Right ventricle myocardium superior (tissue), 1 donor: Measurements from ENCODE around the gene SEMA5A. TPM values are rescaled to one million over a fixed set of nuclear protein-coding genes. Genes with fewer than 3 reads are reported as not detected.
A peak's percentile ranks its signal among the peaks of the same experiment; 100 is the strongest.

Source experiments
- ATAC-seq: fragments of 200-7000 bp; cut with Tn5 transposase; one replicate; pipeline ENCODE4 v1.9.1; 2020; ENCODE audit warnings: mild to moderate bottlenecking; ENCODE audit not compliant: poor library complexity
- DNase-seq: peaks from one replicate; pipeline ENCODE4 v3.0.0-alpha.2; 2020
- intact Hi-C: fragments of 100-400 bp; cut with DNase I; formaldehyde crosslinking; loops from one replicate; pipeline ENCODE4 v1.11.2; 2022
- total RNA-seq: library from RNA; stranded (reverse); fragmentation: NEBNext Ultra II Directional; extraction: Animal tissue kit (Norgen Biotek cat#: 25700); gene quantifications from one replicate; pipeline ENCODE4 v1.2.1, GENCODE V29; 2021
- donor health status: DM: no; HTN: yes; CAD: no; lungs with severe emphysema.

Gene SEMA5A
- total RNA-seq, 1 donor from 2014 or later = 27.1 TPM

DNA sequence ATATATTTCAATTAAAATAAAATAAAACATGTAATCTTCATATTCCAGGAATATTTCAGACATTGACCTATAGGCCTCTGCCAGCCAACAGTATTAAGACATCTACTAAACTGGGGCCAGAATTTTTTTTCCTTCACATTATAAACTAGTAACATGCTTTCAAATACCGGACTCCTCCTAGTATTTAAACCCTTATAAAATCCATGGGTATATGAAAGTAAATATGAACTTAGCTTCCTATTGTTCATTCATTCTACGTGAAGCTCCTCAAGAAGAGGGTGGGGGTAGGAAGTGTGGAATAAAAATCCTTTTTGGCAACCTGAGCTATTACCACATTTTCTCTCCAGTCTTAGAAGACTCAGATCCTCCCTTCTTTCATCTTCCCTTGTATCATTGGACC is 16.4 kb downstream of the SEMA5A start:
- ATAC-seq (no peak), DNase-seq (no peak)
- intact Hi-C loops = no loop called here

- peak; percentile 90 for ATAC-seq
- intact Hi-C loops = no loop called here
- peak; percentile 72 for DNase-seq
Observed at GRCh38 chr5:9529041-9529480, 16.8 kb downstream of the SEMA5A start.

- ATAC-seq (no peak), DNase-seq (no peak)
- intact Hi-C loops = no loop called here
Observed at GRCh38 chr5:9524941-9525340, 20.9 kb downstream of the SEMA5A start.

- DNase-seq = no peak
- intact Hi-C loops = no loop called here
- no peak for ATAC-seq
Observed at GRCh38 chr5:9523090-9523823, 22.6 kb downstream of the SEMA5A start.

- DNase-seq (no peak), ATAC-seq (peak; percentile 48)
- intact Hi-C loops = no loop called here
Observed at GRCh38 chr5:9519537-9519936, 26.3 kb downstream of the SEMA5A start.

- intact Hi-C loops = no loop called here
- DNase-seq (no peak), ATAC-seq (no peak)
Observed at GRCh38 chr5:9516591-9516990, 29.3 kb downstream of the SEMA5A start.

DNA sequence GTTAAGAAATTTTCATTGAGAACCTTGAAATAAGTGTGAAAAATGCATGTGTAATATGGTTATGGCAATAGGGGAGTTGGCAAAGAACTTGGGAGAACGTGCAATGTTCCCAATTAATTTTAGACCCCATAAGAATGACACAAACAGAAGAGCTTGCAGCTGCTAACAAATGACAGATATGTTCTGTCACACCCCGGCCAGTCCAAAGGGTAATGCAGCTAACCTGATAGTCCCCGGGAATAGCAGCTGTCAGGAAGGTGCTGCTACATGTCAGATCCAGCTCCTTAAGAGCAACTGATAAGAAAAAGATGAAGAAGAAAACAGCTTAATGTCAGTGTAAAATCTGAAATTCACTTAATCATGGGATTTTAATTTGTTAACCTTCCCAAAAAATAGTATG is 30.4 kb downstream of the SEMA5A start:
- DNase-seq (no peak), ATAC-seq (peak; percentile 93)
- intact Hi-C loops = no loop called here

DNA sequence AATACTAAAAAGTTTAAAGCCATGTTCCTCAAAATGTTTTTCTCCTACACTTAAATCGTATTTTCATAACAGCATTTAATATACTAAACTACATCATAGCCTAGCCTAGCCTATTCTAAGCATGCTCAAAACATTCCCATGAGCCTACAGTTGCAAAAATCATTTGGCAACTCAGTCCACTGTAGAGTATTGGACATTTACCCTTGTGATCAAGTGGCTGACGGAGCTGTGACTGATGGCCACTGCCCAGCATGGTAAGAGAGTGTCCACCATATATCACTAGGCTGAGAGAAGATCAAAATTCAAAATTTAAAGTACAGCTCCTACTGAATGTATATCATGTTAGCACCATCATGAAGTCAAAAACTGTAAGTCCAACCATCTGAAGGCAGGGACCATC is 30.9 kb downstream of the SEMA5A start:
- peak; percentile 74 for ATAC-seq
- no peak for DNase-seq
- intact Hi-C loops = no loop called here

GRCh38 chr5:9513827-9514226 is 32.0 kb downstream of the SEMA5A start:
- ATAC-seq = no peak
- no peak for DNase-seq
- intact Hi-C loops = no loop called here

GRCh38 chr5:9512457-9512856 is 33.4 kb downstream of the SEMA5A start:
- DNase-seq = no peak
- intact Hi-C loops = no loop called here
- ATAC-seq = no peak

- intact Hi-C loops = no loop called here
- ATAC-seq = no peak
Observed at GRCh38 chr5:9507974-9508373, 37.9 kb downstream of the SEMA5A start.

DNA sequence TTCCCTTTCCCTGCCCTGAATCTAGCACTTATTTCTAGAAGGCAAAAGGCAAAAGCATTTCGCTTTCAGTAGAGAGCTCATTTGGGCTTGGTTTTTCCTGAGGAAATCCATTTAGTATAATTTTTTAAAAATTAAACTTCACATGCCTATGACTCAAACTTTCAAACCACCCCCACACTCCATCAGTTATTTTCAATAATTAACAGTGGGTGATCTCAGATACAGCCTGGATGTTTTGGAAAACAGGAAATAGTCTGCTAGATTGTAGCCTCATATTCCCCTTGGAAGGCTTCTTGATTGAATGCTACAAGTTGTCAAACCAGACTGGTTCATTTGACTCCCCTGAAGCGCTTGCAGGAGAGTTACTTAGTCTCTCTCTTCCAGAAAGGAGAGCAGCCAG is 40.6 kb downstream of the SEMA5A start:
- ATAC-seq (no peak), DNase-seq (no peak)
- intact Hi-C loops = no loop called here

More at GRCh38 chr5:9507974-9508373, 37.9 kb downstream of the SEMA5A start:
- no peak for DNase-seq

- DNase-seq = no peak
- intact Hi-C loops = no loop called here
- ATAC-seq = peak; percentile 75
Observed at GRCh38 chr5:9502864-9503263, 43.0 kb downstream of the SEMA5A start.

DNA sequence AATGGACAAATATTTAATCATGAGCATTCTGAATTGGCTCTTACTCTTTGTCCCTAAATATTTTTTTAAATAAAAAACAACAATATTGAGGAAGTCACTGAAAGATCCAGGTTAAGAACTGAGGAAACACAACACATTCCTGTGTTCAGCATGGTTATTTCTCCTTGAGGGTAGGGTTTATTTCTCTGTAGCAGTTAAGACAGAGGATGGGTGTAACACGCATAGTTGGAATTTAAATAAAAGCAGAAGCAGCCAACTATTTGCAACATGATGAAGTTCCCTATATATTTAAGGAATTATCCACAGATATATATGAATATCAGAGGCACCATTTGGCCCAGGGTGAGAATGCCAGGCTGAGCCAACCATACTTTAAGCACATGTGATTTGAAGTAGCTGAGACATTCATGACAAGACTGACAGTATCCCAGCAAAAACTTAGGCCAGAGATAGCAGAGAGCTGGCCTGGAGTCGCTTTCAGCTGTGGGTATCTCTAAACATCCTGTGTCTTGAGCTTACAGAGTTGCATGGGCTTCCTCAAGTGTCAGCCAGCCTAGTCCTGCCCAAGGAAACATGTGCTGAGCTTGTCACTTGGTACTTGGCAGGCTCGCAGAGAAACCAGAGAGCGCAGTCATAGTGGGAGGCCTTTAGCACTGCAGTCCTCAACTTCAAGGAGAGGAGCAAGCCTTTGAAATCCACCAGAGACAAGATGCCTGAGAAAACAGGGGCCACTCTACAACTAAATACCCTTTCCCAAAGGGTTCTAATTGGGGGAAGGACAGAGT is 43.6 kb downstream of the SEMA5A start:
- intact Hi-C loops = no loop called here
- ATAC-seq = peak; percentile 83
- DNase-seq = no peak

- no peak for ATAC-seq
- intact Hi-C loops = no loop called here
- no peak for DNase-seq
Observed at GRCh38 chr5:9500625-9501024, 45.2 kb downstream of the SEMA5A start.

- DNase-seq (no peak), ATAC-seq (no peak)
- intact Hi-C loops = no loop called here
Observed at GRCh38 chr5:9500193-9500592, 45.7 kb downstream of the SEMA5A start.

DNA sequence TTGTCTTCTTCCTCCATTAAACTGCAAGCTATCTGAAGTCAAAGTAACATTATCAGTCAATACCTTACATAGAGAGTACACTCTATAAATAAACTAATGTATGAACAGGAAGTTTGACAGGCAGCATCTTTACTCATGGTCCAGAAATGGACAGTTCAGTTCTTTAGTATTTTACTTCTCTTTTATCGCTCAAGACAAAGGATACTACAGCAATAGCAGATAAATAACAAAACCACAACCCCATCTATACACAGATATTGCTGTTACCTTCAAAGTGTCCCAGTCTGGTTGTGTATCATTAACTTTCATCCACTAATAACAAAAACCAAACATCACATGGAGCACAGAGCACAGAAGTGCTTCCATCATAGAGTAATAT is 46.4 kb downstream of the SEMA5A start:
- intact Hi-C loops = no loop called here
- ATAC-seq (no peak), DNase-seq (no peak)

DNA sequence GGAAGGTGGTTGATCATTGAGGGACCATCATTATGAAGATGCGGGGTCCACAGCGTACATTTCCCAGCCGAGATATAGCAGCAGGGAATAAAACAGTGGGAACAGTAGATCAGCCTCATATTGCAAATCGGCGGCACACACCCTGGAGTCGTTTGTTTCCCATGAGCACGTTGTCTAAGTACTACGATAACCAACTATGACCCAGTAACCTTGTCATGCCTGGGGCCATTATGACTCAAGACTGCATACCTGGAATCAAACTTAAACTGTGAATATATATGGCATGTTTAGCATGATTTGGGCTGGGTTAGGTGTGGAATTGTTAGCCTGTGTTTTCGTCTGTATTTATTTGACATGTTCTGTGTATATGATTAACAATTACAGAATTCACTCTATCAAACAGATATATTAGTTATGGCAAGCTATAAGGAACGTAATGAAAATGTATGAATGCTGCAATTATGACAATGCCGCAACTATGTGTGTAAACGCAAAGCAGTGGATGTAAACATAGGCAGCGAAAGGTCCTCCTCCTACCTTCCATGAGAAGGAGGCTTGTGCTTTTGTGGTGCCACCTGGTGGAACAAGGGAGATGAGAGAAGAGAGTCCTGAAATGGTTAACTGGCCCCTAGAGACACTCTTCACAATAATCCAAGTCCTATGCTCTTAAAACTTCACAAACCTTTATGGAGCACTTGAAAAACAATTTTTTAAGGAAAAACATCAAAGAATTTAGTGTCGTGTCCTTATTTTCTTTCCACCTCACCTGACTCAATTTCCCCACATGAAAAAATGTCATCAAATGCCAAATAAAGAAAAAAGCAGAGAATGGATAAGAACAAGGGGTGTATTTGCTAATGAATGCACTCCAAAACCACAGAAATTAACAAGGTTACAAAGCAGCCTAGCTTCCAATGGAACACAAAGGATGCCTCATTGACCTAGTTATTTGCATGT is 47.1 kb downstream of the SEMA5A start:
- DNase-seq = no peak
- ATAC-seq = no peak
- intact Hi-C loops = no loop called here

DNA sequence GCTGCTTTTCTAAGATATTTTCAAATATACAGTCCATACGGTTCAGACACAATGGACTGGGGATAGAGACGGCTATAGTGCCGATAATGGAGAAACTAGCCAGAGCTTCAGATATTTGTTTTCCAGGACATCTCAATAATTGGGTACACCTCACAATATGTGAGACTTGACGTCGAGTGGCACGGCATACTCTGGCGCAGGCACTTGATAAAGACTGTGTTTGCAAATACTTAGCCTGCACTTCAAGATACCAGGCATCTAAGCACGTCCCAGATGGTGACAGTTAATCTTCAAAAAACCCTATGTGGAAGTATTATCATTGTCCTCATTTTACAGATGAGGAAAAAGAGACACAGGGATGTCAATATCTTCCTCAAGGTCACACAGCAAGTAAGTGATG is 48.5 kb downstream of the SEMA5A start:
- DNase-seq (no peak), ATAC-seq (no peak)
- intact Hi-C loops = no loop called here
